HPDE6-E6E7 (cell line): ENCODE data around the gene PPP1R9B.

ENCODE experiments used
- DNase-seq: peaks from one replicate; pipeline ENCODE4 v3.0.0; 2011; ENCODE audit warnings: missing footprints; ENCODE audit errors: extremely low spot score

Gene PPP1R9B

DNA sequence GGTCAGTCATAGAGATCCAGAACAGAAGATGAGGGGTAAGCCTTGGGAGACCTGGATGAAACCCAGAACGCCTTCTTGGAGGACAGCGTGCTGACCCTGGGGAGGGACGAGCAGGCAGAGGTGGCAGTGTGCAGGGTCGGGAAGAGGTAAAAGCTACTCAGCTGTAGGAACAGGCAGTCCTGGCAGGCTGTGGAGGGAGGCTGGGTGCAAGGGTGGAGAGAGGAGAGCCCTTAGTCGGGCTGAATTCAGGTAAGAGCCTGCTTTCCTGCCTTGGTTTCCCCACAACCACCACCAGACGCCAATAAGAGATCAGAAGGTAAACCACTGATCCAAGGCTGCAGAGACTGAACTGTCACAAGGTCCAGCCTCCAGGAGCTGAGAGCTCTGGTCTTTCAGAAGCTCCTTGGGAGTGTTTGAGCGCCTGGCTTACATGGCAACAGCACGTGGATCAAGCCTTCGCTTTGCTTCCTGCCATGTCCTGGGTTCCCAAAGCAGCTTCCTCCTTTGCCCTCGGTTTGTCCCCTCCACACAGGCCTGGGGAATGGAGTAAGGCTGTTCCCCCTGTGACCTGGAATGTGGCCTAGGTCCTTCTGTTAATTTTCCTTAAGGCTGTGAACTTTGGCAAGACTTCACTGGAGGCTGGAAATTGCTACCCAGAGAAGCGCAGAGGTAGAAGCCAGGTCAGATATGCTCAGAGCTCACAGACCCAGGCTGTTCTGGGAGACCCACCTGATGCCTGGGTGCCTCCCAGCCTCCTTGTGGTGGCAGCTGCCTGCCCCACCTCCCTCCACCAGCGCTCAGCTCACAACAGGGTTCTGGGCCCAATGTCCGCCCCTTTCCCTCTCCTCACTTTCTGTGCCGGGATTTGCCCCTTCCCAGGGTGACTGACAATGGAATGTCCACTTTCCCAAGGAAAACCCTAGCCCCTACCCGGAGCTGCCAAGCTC is 59.2 kb downstream of the PPP1R9B start:
- no peak for DNase-seq

DNA sequence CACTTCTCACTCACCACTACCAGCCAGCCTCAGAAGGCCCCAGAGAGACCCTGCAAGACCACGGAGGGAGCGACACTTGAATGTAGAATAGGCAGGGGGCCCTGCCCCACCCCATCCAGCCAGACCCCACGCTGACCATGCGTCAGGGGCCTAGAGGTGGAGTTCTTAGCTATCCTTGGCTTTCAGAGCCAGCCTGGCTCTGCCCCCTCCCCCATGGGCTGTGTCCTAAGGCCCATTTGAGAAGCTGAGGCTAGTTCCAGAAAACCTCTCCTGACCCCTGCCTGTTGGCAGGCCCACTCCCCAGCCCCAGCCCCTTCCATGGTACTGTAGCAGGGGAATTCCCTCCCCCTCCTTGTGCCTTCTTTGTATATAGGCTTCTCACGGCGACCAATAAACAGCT is 60.4 kb downstream of the PPP1R9B start:
- DNase-seq: no peak

DNA sequence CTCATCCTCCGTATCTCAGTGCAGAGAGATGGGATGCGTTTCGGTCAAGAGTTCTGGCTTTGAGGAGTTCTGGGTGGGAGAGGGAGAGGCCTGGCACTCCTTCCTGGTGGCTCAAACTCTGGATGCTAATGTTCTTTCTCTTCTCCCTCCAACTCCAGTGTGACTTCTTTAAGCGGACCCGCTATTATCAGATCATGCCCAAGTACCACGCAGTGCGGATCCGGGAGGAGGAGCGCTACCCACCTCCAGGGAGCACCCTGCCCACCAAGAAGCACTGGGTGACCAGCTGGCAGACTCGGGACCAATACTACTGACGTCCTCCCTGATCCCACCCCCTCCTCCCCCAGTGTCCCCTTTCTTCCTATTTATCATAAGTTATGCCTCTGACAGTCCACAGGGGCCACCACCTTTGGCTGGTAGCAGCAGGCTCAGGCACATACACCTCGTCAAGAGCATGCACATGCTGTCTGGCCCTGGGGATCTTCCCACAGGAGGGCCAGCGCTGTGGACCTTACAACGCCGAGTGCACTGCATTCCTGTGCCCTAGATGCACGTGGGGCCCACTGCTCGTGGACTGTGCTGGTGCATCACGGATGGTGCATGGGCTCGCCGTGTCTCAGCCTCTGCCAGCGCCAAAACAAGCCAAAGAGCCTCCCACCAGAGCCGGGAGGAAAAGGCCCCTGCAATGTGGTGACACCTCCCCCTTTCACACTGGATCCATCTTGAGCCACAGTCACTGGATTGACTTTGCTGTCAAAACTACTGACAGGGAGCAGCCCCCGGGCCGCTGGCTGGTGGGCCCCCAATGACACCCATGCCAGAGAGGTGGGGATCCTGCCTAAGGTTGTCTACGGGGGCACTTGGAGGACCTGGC is 61.3 kb downstream of the PPP1R9B start:
- DNase-seq: no peak

DNA sequence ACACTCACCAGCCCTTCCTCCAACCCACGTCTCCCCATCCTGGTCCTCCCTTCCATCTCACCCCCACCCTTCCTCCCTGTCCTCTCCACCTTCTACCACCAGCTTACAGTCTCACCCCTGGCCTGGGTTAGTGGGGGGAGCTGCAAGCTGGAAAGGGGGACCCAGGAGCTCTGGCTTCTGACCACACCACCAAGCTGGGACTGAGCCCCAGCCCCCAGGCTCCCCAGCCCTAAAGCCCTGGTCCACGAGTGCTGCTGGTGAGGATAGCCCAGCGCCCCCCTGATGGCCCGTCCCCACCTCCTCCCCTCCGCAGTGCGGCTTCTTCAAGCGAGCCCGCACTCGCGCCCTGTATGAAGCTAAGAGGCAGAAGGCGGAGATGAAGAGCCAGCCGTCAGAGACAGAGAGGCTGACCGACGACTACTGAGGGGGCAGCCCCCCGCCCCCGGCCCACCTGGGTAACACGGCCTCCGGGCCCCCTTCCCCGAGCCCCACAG is 62.5 kb downstream of the PPP1R9B start:
- DNase-seq: no peak

DNA sequence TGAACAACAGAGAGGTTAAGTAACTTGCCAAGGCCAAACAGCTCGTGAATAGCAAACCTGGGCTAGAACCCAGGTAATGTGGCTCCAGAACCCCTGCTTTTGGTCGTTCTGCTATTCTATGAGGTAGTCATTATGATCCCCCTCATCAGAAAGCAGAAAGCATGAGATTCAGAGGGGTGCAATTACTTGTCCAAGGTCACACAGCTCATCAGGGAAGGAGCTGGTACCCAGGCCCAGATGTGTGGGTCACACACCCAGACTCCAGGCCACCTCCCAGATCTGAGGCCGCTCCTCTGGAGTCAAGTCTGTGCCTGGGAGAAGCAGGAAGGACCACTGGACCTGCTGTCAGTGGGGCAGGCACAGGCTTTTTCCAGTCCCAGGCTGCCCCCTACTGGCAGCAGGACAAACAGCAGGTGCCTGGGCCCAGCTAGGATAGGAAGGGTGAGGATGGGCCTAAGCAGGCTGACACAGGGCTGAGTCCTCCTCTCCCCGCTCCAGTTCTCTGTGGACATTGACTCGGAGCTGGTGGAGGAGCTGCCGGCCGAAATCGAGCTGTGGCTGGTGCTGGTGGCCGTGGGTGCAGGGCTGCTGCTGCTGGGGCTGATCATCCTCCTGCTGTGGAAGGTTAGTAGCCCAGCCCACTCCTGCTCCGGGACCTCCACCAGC is 63.1 kb downstream of the PPP1R9B start:
- peak; percentile 69 for DNase-seq
